SK-N-MC (cell line): ENCODE results near the gene IFTAP.

Source experiments
- EZH2 ChIP-seq: fragments of 200-600 bp; sonication (generic); IDR thresholded peaks from one replicate; pipeline ENCODE4 v1.6.1; 2017; ENCODE audit warnings: antibody characterized with exemption
- FOXP2 ChIP-seq: optimal IDR thresholded peaks from 2 replicates; pipeline ENCODE3; 2011; ENCODE audit warnings: mild to moderate bottlenecking, moderate library complexity; ENCODE audit not compliant: insufficient read depth; ENCODE audit errors: extremely low read length, control extremely low read depth
- POLR2AphosphoS5 ChIP-seq: IDR thresholded peaks from 2 replicates; pipeline ENCODE4 v1.6.1; 2012; ENCODE audit warnings: mild to moderate bottlenecking, low read depth, low read length, borderline replicate concordance

GRCh38 chr11:36657610-36658267 lies 63.4 kb downstream of the IFTAP start:
- no peak for TF ChIP-seq EZH2
- peak; percentile 38; the same call in 1 of the 2 replicates for TF ChIP-seq POLR2AphosphoS5
- peak; percentile 85 for TF ChIP-seq FOXP2
